ENCODE data around the gene EXTL1. TPM values are rescaled to one million over a fixed set of nuclear protein-coding genes. Genes with fewer than 3 reads are reported as not detected.

The EXTL1 gene
- total RNA-seq, 1 donor from 2014 or later, result 4.3 TPM

GRCh38 chr1:26010825-26011224, 10.8 kb upstream of the EXTL1 start:
- DNase-seq (ENCODE audit: low spot score), result no peak
- Mint-ChIP-seq H3K36me3 (ENCODE audit: low read depth) (no peaks in the 10 kb centered on the region), H3K9me3 (ENCODE audit: low read depth) (no peaks in the 10 kb centered on the region), H3K4me1 (ENCODE audit: low read depth) (no peaks in the 10 kb centered on the region), H3K4me3 (ENCODE audit: unreplicated experiment) (no peak overlapping the region), H3K27ac (ENCODE audit: unreplicated experiment) (no peak overlapping the region), H3K27me3 (ENCODE audit: low read depth) (no peaks in the 10 kb centered on the region)
- TF ChIP-seq CTCF (IDR thresholded peaks at IDR 0.05), result no peak

GRCh38 chr1:26012864-26013263, 8.7 kb upstream of the EXTL1 start:
- Mint-ChIP-seq H3K4me1 (ENCODE audit: low read depth) (peaks cover 15% of the 10 kb centered on the region), H3K9me3 (ENCODE audit: low read depth) (no peaks in the 10 kb centered on the region), H3K27ac (ENCODE audit: unreplicated experiment) (no peak overlapping the region), H3K36me3 (ENCODE audit: low read depth) (no peaks in the 10 kb centered on the region), H3K27me3 (ENCODE audit: low read depth) (no peaks in the 10 kb centered on the region), H3K4me3 (ENCODE audit: unreplicated experiment) (no peak overlapping the region)
- no peak for DNase-seq (ENCODE audit: low spot score)
- TF ChIP-seq CTCF (IDR thresholded peaks at IDR 0.05), result no peak

- DNase-seq (ENCODE audit: low spot score), result no peak
- H3K27ac Mint-ChIP-seq (ENCODE audit: unreplicated experiment), result no peak overlapping the region
- H3K9me3 Mint-ChIP-seq (ENCODE audit: low read depth), result no peaks in the 10 kb centered on the region
These were observed 7.4 kb upstream of the EXTL1 start for GRCh38 chr1:26014179-26014578.

GRCh38 chr1:26015358-26015757, 6.2 kb upstream of the EXTL1 start:
- Mint-ChIP-seq H3K36me3 (ENCODE audit: low read depth) (no peaks in the 10 kb centered on the region), H3K4me1 (ENCODE audit: low read depth) (peaks cover 38% of the 10 kb centered on the region)
- DNase-seq (ENCODE audit: low spot score), result no peak

More at GRCh38 chr1:26014179-26014578, 7.4 kb upstream of the EXTL1 start:
- peaks cover 26% of the 10 kb centered on the region for H3K4me1 Mint-ChIP-seq (ENCODE audit: low read depth)
- H3K27me3 Mint-ChIP-seq (ENCODE audit: low read depth), result no peaks in the 10 kb centered on the region
- no peaks in the 10 kb centered on the region for H3K36me3 Mint-ChIP-seq (ENCODE audit: low read depth)
- no peak overlapping the region for H3K4me3 Mint-ChIP-seq (ENCODE audit: unreplicated experiment)
- TF ChIP-seq CTCF (IDR thresholded peaks at IDR 0.05), result no peak

GRCh38 chr1:26016258-26016952, 5.2 kb upstream of the EXTL1 start:
- Mint-ChIP-seq H3K36me3 (ENCODE audit: low read depth) (no peaks in the 10 kb centered on the region), H3K4me1 (ENCODE audit: low read depth) (peaks cover 49% of the 10 kb centered on the region), H3K27ac (ENCODE audit: unreplicated experiment) (no peak overlapping the region), H3K27me3 (ENCODE audit: low read depth) (no peaks in the 10 kb centered on the region), H3K9me3 (ENCODE audit: low read depth) (no peaks in the 10 kb centered on the region), H3K4me3 (ENCODE audit: unreplicated experiment) (no peak overlapping the region)
- DNase-seq (ENCODE audit: low spot score), result no peak
- no peak for TF ChIP-seq CTCF (IDR thresholded peaks at IDR 0.05)

More at GRCh38 chr1:26015358-26015757, 6.2 kb upstream of the EXTL1 start:
- TF ChIP-seq CTCF (IDR thresholded peaks at IDR 0.05), result no peak
- no peaks in the 10 kb centered on the region for H3K27me3 Mint-ChIP-seq (ENCODE audit: low read depth)
- H3K27ac Mint-ChIP-seq (ENCODE audit: unreplicated experiment), result no peak overlapping the region
- H3K9me3 Mint-ChIP-seq (ENCODE audit: low read depth), result no peaks in the 10 kb centered on the region
- H3K4me3 Mint-ChIP-seq (ENCODE audit: unreplicated experiment), result no peak overlapping the region

Data from chondrocyte (in vitro differentiated cells).